ENCODE measurements around the gene TAOK2.

Gene TAOK2

GRCh38 chr16:29940656-29941055 is 33.0 kb upstream of the TAOK2 start:
- no peak for TF ChIP-seq CTCF (IDR thresholded peaks at IDR 0.05; ENCODE audit: insufficient read depth, missing control alignments)
- DNase-seq (ENCODE audit: insufficient read length, low spot score) (no peak), FAIRE-seq (no peak)

- DNase-seq (ENCODE audit: insufficient read length, low spot score) (no peak), FAIRE-seq (no peak)
- no peak for TF ChIP-seq CTCF (IDR thresholded peaks at IDR 0.05; ENCODE audit: insufficient read depth, missing control alignments)
Measured at GRCh38 chr16:29943846-29944799, 29.5 kb upstream of the TAOK2 start.

GRCh38 chr16:29947897-29948296 is 25.8 kb upstream of the TAOK2 start:
- no peak for DNase-seq (ENCODE audit: insufficient read length, low spot score)
- FAIRE-seq = no peak
- no peak for TF ChIP-seq CTCF (IDR thresholded peaks at IDR 0.05; ENCODE audit: insufficient read depth, missing control alignments)

- DNase-seq (ENCODE audit: insufficient read length, low spot score) = no peak
- FAIRE-seq = no peak
- no peak for TF ChIP-seq CTCF (IDR thresholded peaks at IDR 0.05; ENCODE audit: insufficient read depth, missing control alignments)
Measured at GRCh38 chr16:29950806-29951461, 22.7 kb upstream of the TAOK2 start.

GRCh38 chr16:29951625-29952365 is 21.9 kb upstream of the TAOK2 start:
- no peak for FAIRE-seq

GRCh38 chr16:29958756-29959155 is 14.9 kb upstream of the TAOK2 start:
- DNase-seq (ENCODE audit: insufficient read length, low spot score) (no peak), FAIRE-seq (no peak)
- TF ChIP-seq CTCF (IDR thresholded peaks at IDR 0.05; ENCODE audit: insufficient read depth, missing control alignments) = no peak

More at GRCh38 chr16:29951625-29952365, 21.9 kb upstream of the TAOK2 start:
- TF ChIP-seq CTCF (IDR thresholded peaks at IDR 0.05; ENCODE audit: insufficient read depth, missing control alignments) = no peak
- no peak for DNase-seq (ENCODE audit: insufficient read length, low spot score)

Measured in D721Med (cell line).